22Rv1 (cell line): ENCODE data around the gene SLC16A12.

Experiments used
- H3K27ac ChIP-seq: fragments of 450-650 bp; 2 replicates; pipeline ENCODE4 v1.5.1; 2017
- CTCF ChIP-seq: fragments of 450-650 bp; IDR thresholded peaks from 2 replicates; pipeline ENCODE4 v1.5.1; 2017; ENCODE audit warnings: mild to moderate bottlenecking
- ZFX ChIP-seq: fragments of 450-650 bp; IDR thresholded peaks from 2 replicates; pipeline ENCODE4 v1.6.1; 2017; ENCODE audit warnings: antibody characterized with exemption, borderline replicate concordance

Gene SLC16A12

DNA sequence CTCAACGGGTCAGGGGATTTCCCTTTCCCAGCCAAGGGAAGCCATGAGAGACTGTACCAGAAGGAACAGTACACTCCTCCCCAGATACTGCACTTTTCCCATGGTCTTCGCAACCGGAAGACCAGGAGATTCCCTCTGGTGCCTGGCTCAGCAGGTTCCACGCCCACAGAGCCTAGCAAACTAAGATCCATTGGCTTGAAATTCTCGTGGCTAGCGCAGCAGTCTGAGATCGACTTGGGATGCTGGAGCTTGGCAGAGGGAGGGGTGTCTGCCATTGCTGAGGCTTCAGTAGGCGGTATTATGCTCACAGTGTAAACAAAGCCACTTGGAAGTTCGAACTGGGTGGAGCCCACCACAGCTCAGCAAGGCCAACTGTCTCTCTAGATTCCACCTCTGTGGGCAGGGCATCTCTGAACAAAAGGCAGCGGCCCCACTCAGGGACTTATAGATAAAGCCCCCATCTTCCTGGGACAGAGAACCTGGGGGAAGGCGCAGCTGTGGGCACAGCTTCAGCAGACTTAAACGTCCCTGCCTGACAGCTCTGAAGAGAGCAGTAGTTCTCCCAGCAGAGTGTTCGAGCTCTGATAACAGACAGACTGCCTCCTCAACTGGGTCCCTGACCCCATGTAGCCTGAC, 29.6 kb downstream of the SLC16A12 start:
- TF ChIP-seq ZFX: no peak
- TF ChIP-seq CTCF: no peak
- H3K27ac ChIP-seq: no peak overlapping the region

DNA sequence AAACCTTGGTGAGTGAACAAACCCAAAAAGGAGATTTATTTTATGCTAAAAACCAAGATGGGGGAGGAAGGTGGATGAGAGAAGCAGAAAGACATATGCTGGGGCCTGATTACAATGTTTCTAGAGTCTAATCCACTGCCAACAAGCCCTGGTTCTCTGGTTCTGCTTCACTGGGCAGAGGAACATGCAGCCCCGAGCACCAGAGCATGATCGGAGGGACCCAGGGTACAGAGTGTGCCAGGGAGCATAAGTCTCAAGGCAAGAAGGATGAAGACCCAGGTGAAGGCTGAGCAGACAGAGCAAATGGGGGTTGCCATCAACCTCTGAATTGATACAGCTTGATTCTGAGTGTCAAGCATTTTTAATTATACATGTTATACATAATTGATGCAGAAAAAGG, 30.7 kb downstream of the SLC16A12 start:
- TF ChIP-seq CTCF (no peak), ZFX (no peak)
- no peak overlapping the region for H3K27ac ChIP-seq

- no peak overlapping the region for H3K27ac ChIP-seq
- TF ChIP-seq CTCF (no peak), ZFX (no peak)
Observed at GRCh38 chr10:89503652-89504370, 31.6 kb downstream of the SLC16A12 start.

GRCh38 chr10:89503151-89503550, 32.2 kb downstream of the SLC16A12 start:
- H3K27ac ChIP-seq: no peak overlapping the region
- TF ChIP-seq ZFX (no peak), CTCF (no peak)

DNA sequence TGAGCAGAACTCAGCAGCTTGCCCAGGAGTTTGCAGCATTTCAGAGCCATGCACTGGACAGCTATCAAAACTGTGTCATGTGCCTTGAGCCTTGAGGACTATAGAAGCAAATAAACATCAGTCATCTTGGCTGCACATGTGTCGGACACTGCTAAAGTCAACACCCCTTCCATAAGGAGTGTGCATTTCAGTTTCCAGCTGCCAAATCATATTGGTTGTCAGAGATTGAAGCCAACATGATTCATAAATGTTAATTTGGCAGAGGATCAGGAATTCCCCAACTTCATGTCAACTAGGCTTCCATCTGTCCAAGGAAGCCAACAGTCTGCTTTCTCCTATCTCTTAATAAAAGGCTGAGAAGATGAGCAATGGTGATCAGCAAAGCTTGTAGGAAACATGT, 32.8 kb downstream of the SLC16A12 start:
- TF ChIP-seq CTCF: no peak
- TF ChIP-seq ZFX: no peak

GRCh38 chr10:89494575-89494974, 40.8 kb downstream of the SLC16A12 start:
- H3K27ac ChIP-seq: no peak overlapping the region
- TF ChIP-seq CTCF (no peak), ZFX (no peak)

More for the DNA sequence above, 32.8 kb downstream of the SLC16A12 start:
- no peak overlapping the region for H3K27ac ChIP-seq

GRCh38 chr10:89494068-89494467, 41.3 kb downstream of the SLC16A12 start:
- TF ChIP-seq CTCF (no peak), ZFX (no peak)
- H3K27ac ChIP-seq: no peak overlapping the region
